NOMO-1 (cell line): Measurements from ENCODE around the gene OR4C15.

Experiments used
- DNase-seq, 2 experiments: peaks; one replicate each; lab custom pipeline; 2025; ENCODE audit not compliant: unreplicated experiment in 2 of 2; lab: John Stamatoyannopoulos, UW

The OR4C15 gene

GRCh38 chr11:55554169-55554568 lies at the start of gene OR4C15:
Gene OR4C15 (plus strand): TSS chr11:55554469. CDS start chr11:55554469, 0 bp downstream.
- no peak for DNase-seq

- no peak for DNase-seq
Observed at GRCh38 chr11:55571828-55572227, 17.6 kb downstream of the OR4C15 start, which contains the start of gene OR4C16. Gene OR4C16 (plus strand): TSS chr11:55572128. CDS start chr11:55572128, 0 bp downstream.

GRCh38 chr11:55572548-55572947 lies 18.3 kb downstream of the OR4C15 start:
- peak in 1 of 2 experiments; percentile 22 for DNase-seq
